Astrocyte of the spinal cord (primary cell): ENCODE data around the gene HPRT1.
"Not testable (repeated sequence)": the region's sequence is repeated elsewhere in the genome, so short reads cannot be mapped to it uniquely, and the experiment has no call there.

Experiments used
- DNase-seq: peaks from one replicate; pipeline ENCODE4 v3.0.0; 2011; ENCODE audit warnings: low read depth, low spot score
- H3K4me3 ChIP-seq: 2 replicates; pipeline ENCODE4 v1.5.1; 2011; ENCODE audit warnings: low read depth, mild to moderate bottlenecking, low read length, moderate library complexity
- in situ Hi-C: cut with HindIII; loops from 2 replicates; pipeline ENCODE4 v1.10.0; 2017; ENCODE audit warnings: low sequenced_read_pairs
- TF ChIP-seq, protein P1 (sequence below): IDR thresholded peaks from 2 replicates; pipeline ENCODE4 v1.5.1; 2012; ENCODE audit warnings: low read depth, mild to moderate bottlenecking, low read length, inconsistent platforms

HPRT1 gene

GRCh38 chrX:134453631-134454030, 6.3 kb upstream of the HPRT1 start:
- no peak overlapping the region for H3K4me3 ChIP-seq
- TF ChIP-seq, protein P1, sequence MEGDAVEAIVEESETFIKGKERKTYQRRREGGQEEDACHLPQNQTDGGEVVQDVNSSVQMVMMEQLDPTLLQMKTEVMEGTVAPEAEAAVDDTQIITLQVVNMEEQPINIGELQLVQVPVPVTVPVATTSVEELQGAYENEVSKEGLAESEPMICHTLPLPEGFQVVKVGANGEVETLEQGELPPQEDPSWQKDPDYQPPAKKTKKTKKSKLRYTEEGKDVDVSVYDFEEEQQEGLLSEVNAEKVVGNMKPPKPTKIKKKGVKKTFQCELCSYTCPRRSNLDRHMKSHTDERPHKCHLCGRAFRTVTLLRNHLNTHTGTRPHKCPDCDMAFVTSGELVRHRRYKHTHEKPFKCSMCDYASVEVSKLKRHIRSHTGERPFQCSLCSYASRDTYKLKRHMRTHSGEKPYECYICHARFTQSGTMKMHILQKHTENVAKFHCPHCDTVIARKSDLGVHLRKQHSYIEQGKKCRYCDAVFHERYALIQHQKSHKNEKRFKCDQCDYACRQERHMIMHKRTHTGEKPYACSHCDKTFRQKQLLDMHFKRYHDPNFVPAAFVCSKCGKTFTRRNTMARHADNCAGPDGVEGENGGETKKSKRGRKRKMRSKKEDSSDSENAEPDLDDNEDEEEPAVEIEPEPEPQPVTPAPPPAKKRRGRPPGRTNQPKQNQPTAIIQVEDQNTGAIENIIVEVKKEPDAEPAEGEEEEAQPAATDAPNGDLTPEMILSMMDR = no peak
- in situ Hi-C loops = no loop called here
- DNase-seq = no peak

DNA sequence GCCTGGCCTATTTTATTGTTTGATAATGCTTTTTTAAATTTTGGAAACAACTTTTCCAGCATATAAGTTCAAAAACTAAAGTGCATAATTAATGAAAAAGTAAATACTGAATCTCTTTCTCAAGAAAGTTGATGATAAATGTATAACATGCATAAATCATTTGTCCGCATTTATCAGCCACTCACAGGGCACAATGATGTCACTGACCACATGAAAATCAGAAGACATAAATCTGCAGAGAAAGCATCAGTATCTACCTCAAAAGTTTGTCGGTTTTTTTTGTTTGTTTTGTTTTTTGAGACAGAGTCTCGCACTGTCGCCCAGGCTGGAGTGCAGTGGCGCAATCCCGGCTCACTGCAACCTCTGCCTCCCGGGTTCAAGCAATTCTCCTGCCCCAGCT, 5.5 kb upstream of the HPRT1 start:
- TF ChIP-seq, protein P1 = no peak
- in situ Hi-C loops = no loop called here

DNA sequence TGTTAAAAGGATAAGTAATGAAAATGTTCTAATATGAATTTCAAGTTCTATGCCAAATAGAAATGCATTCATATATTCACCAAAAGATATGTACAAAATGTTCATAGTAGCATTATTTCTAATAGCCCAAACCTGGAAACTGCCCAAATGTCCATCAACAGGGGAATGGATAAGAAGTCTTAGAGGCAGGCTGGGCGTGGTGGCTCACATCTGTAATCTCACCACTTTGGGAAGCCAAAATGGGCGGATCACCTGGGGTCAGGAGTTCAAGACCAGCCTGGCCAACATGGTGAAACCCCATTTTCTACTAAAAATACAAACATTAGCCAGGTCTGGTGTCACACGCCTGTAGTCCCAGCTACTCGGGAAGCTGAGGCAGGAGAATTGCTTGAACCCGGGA, 2.3 kb upstream of the HPRT1 start:
- DNase-seq = no peak
- TF ChIP-seq, protein P1 = no peak
- in situ Hi-C loops = no loop called here
- H3K4me3 ChIP-seq = no peak overlapping the region

More for the DNA sequence above, 5.5 kb upstream of the HPRT1 start:
- no peak for DNase-seq
- H3K4me3 ChIP-seq = no peak overlapping the region

- peak overlapping the region; percentile 48 for H3K4me3 ChIP-seq
- TF ChIP-seq, protein P1 = no peak
- in situ Hi-C loops = no loop called here
- DNase-seq = no peak
Measured at GRCh38 chrX:134459683-134460004, 321 bp upstream of the HPRT1 start.

GRCh38 chrX:134460862-134461220, 876 bp downstream of the HPRT1 start:
- TF ChIP-seq, protein P1 = no peak
- in situ Hi-C loops = no loop called here
- DNase-seq = peak; percentile 24

DNA sequence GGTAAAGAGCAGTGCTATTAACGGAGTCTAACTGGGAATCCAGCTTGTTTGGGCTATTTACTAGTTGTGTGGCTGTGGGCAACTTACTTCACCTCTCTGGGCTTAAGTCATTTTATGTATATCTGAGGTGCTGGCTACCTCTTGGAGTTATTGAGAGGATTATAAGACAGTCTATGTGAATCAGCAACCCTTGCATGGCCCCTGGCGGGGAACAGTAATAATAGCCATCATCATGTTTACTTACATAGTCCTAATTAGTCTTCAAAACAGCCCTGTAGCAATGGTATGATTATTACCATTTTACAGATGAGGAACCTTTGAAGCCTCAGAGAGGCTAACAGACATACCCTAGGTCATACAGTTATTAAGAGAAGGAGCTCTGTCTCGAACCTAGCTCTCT, 1.5 kb downstream of the HPRT1 start:
- TF ChIP-seq, protein P1 = no peak
- H3K4me3 ChIP-seq = peak overlapping the region; percentile 63
- in situ Hi-C loops = no loop called here
- DNase-seq = no peak

More at GRCh38 chrX:134460862-134461220, 876 bp downstream of the HPRT1 start:
- H3K4me3 ChIP-seq = peak overlapping the region; percentile 63

DNA sequence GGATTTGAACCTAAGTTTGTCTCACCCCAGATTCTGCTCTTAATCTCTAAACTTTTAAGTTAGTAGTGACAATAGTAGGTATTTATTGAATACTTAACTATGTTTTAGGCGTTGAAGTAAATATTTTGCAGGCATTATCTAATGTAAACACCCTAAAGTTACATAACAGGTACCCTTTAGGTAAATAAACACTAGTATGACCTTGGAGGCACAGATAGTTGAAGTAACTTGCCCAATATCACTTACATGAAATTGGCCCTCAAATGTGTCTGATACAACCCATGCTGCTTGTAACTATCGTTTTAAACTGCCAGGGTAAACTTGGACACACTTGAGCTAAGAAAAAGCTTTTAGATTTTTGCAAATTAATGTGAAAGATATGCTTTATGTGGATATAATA, 3.0 kb downstream of the HPRT1 start:
- no peak for DNase-seq
- H3K4me3 ChIP-seq = no peak overlapping the region
- TF ChIP-seq, protein P1 = no peak
- in situ Hi-C loops = no loop called here

- DNase-seq, in situ Hi-C loops, H3K4me3 ChIP-seq: not testable (repeated sequence)
Measured at GRCh38 chrX:134464453-134464852, 4.5 kb downstream of the HPRT1 start.
